Stimulated activated CD8-positive, alpha-beta memory T cell treated with anti-CD3 and anti-CD28 coated beads, Interleukin-7, amount 100 ng/mL, for 48 hours (primary cell): ENCODE data around the gene PRAMEF15.
"Not testable (repeated sequence)": the region's sequence is repeated elsewhere in the genome, so short reads cannot be mapped to it uniquely, and the experiment has no call there.

Experiments
- DNase-seq, 2 donors: peaks; one replicate each; pipeline ENCODE4 v3.0.0-alpha.2; 2020; ENCODE audit warnings: low read depth in 1 of 2; ENCODE audit errors: extremely low read depth in 1 of 2

The PRAMEF15 gene

GRCh38 chr1:13315281-13315680 is at the start of gene PRAMEF15:
PRAMEF15 (plus strand) TSS chr1:13315581; CDS start chr1:13318408, 2,827 bp downstream.
- not testable (repeated sequence) for DNase-seq

- not testable (repeated sequence) for DNase-seq
Measured at GRCh38 chr1:13277016-13277415, 38.4 kb upstream of the PRAMEF15 start.

- not testable (repeated sequence) for DNase-seq
Measured at GRCh38 chr1:13279617-13280016, 35.8 kb upstream of the PRAMEF15 start.

GRCh38 chr1:13285037-13285436 is 30.3 kb upstream of the PRAMEF15 start, which contains the start of gene PRAMEF8:
PRAMEF8 (minus strand) TSS chr1:13285137; CDS start chr1:13284091, 1,046 bp downstream.
- DNase-seq, result not testable (repeated sequence)

- DNase-seq, result not testable (repeated sequence)
Measured at GRCh38 chr1:13289030-13289429, 26.4 kb upstream of the PRAMEF15 start.

- not testable (repeated sequence) for DNase-seq
Measured at GRCh38 chr1:13297216-13297931, 18.0 kb upstream of the PRAMEF15 start.

GRCh38 chr1:13298699-13299098 is 16.7 kb upstream of the PRAMEF15 start:
- DNase-seq, result not testable (repeated sequence)

GRCh38 chr1:13302197-13302596 is 13.2 kb upstream of the PRAMEF15 start:
- not testable (repeated sequence) for DNase-seq

- not testable (repeated sequence) for DNase-seq
Measured at GRCh38 chr1:13303239-13303638, 12.1 kb upstream of the PRAMEF15 start, which contains the start of gene PRAMEF33. PRAMEF33 (plus strand) TSS chr1:13303539; CDS start chr1:13305955, 2,416 bp downstream.

- DNase-seq, result not testable (repeated sequence)
Measured at GRCh38 chr1:13342496-13342895, 27.1 kb downstream of the PRAMEF15 start.

GRCh38 chr1:13347034-13347433 is 31.7 kb downstream of the PRAMEF15 start, which contains the start of gene PRAMEF14:
PRAMEF14 (minus strand) TSS chr1:13347134; CDS start chr1:13345314, 1,820 bp downstream.
- DNase-seq, result not testable (repeated sequence)

GRCh38 chr1:13353476-13353875 is 38.1 kb downstream of the PRAMEF15 start:
- not testable (repeated sequence) for DNase-seq

GRCh38 chr1:13354475-13354874 is 39.1 kb downstream of the PRAMEF15 start:
- not testable (repeated sequence) for DNase-seq

- DNase-seq, result not testable (repeated sequence)
Measured at GRCh38 chr1:13356774-13357173, 41.4 kb downstream of the PRAMEF15 start.

- not testable (repeated sequence) for DNase-seq
Measured at GRCh38 chr1:13362364-13362763, 47.0 kb downstream of the PRAMEF15 start.

- not testable (repeated sequence) for DNase-seq
Measured at GRCh38 chr1:13364928-13365327, 49.5 kb downstream of the PRAMEF15 start.

- DNase-seq, result not testable (repeated sequence)
Measured at GRCh38 chr1:13366536-13366935, 51.2 kb downstream of the PRAMEF15 start.

GRCh38 chr1:13368544-13368943 is 53.2 kb downstream of the PRAMEF15 start:
- not testable (repeated sequence) for DNase-seq
